ENCODE results near the gene SLC12A7.
"Not testable (repeated sequence)": the region's sequence is repeated elsewhere in the genome, so short reads cannot be mapped to it uniquely, and the experiment has no call there.

Gene SLC12A7

DNA sequence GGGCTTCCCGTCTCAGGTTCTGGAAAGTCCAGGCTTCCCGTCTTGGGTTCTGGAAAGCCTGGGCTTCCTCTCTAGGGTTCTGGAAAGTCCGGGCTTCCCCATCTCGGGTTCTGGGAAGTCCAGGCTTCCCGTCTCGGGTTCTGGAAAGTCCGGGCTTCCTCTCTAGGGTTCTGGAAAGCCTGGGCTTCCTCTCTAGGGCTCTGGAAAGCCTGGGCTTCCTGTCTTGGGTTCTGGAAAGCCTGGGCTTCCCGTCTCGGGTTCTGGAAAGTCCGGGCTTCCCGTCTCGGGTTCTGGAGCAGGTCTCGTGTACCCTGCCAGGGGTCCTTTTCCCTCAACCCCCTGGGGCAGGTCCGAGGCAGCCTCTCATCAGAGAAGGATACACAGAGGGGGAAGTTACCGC, 28.8 kb downstream of the SLC12A7 start:
- WGBS, result 97% methylated on average over 15 of the region's 15 CpGs

GRCh38 chr5:1081519-1081918, 30.3 kb downstream of the SLC12A7 start:
- H3K27me3 ChIP-seq (ENCODE audit: insufficient read depth, low read length), result no peaks in the 10 kb centered on the region
- H3K9me3 ChIP-seq (ENCODE audit: insufficient read depth, low read depth, low read length), result no peaks in the 10 kb centered on the region
- peaks cover 52% of the 10 kb centered on the region for H3K36me3 ChIP-seq (ENCODE audit: insufficient read depth, low read length)
- WGBS, result 96% methylated on average over 26 of the region's 26 CpGs
- H3K27ac ChIP-seq (ENCODE audit: low read depth, low read length), result no peak overlapping the region
- no peak overlapping the region for H3K9ac ChIP-seq (ENCODE audit: low read depth, low read length)
- no peak overlapping the region for H3K4me3 ChIP-seq (ENCODE audit: low read length)
- no peaks in the 10 kb centered on the region for H3K4me1 ChIP-seq (ENCODE audit: insufficient read depth, low read length)

More for the DNA sequence above, 28.8 kb downstream of the SLC12A7 start:
- not testable (repeated sequence) for H3K9ac ChIP-seq (ENCODE audit: low read depth, low read length); H3K4me3 ChIP-seq (ENCODE audit: low read length); H3K27me3 ChIP-seq (ENCODE audit: insufficient read depth, low read length); H3K27ac ChIP-seq (ENCODE audit: low read depth, low read length); H3K4me1 ChIP-seq (ENCODE audit: insufficient read depth, low read length); H3K9me3 ChIP-seq (ENCODE audit: insufficient read depth, low read depth, low read length)
- peaks cover 62% of the 10 kb centered on the region for H3K36me3 ChIP-seq (ENCODE audit: insufficient read depth, low read length)

DNA sequence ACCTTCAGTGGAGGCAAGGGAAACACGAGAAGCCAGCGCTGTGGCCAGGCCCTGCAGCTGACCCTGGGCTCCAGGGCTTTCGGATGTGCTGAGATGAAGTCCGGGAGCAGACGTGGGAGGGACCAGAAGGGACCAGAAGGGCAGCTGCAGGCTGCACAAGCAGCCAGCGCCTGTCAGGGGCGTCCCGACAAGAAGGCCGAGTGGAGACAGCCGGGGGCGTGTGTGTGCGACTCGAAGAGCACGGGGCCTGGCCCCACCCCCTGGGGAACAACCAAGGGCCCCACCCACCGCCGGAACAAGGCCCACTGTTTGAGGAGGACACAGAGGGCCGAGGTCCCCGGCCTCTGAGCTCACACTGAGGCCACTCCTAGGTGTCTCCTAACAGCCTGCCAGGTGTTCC, 31.4 kb downstream of the SLC12A7 start:
- Histone ChIP-seq H3K36me3 (ENCODE audit: insufficient read depth, low read length) (peaks cover 53% of the 10 kb centered on the region), H3K9me3 (ENCODE audit: insufficient read depth, low read depth, low read length) (no peaks in the 10 kb centered on the region), H3K9ac (ENCODE audit: low read depth, low read length) (no peak overlapping the region), H3K4me1 (ENCODE audit: insufficient read depth, low read length) (no peaks in the 10 kb centered on the region), H3K27me3 (ENCODE audit: insufficient read depth, low read length) (no peaks in the 10 kb centered on the region), H3K27ac (ENCODE audit: low read depth, low read length) (no peak overlapping the region), H3K4me3 (ENCODE audit: low read length) (no peak overlapping the region)
- WGBS, result 94% methylated on average over 18 of the region's 18 CpGs

DNA sequence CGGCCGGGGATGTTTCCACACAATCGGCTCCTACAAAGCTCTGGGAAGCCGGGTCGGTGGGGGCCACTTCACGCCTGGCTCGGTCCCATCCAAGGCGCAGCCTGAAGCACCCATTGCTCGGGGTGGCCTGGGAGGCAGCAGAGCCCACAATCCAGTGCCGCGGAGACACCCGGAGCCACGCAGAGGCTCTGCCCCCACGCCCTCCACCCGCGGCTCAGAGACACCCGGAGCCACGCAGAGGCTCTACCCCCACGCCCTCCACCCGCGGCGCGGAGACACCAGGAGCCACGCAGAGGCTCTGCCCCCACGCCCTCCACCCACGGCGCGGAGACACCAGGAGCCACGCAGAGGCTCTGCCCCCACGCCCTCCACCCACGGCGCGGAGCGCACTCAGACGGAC, 31.9 kb downstream of the SLC12A7 start:
- Histone ChIP-seq H3K27ac (ENCODE audit: low read depth, low read length) (no peak overlapping the region), H3K9ac (ENCODE audit: low read depth, low read length) (no peak overlapping the region), H3K4me1 (ENCODE audit: insufficient read depth, low read length) (no peaks in the 10 kb centered on the region), H3K9me3 (ENCODE audit: insufficient read depth, low read depth, low read length) (no peaks in the 10 kb centered on the region), H3K36me3 (ENCODE audit: insufficient read depth, low read length) (peaks cover 54% of the 10 kb centered on the region), H3K27me3 (ENCODE audit: insufficient read depth, low read length) (no peaks in the 10 kb centered on the region), H3K4me3 (ENCODE audit: low read length) (no peak overlapping the region)
- WGBS, result 96% methylated on average over 30 of the region's 35 CpGs

GRCh38 chr5:1079486-1079885, 32.4 kb downstream of the SLC12A7 start:
- Histone ChIP-seq H3K27me3 (ENCODE audit: insufficient read depth, low read length) (no peaks in the 10 kb centered on the region), H3K4me3 (ENCODE audit: low read length) (no peak overlapping the region), H3K9me3 (ENCODE audit: insufficient read depth, low read depth, low read length) (no peaks in the 10 kb centered on the region), H3K36me3 (ENCODE audit: insufficient read depth, low read length) (peaks cover 54% of the 10 kb centered on the region), H3K9ac (ENCODE audit: low read depth, low read length) (no peak overlapping the region), H3K27ac (ENCODE audit: low read depth, low read length) (no peak overlapping the region), H3K4me1 (ENCODE audit: insufficient read depth, low read length) (no peaks in the 10 kb centered on the region)
- WGBS, result 94% methylated on average over 18 of the region's 18 CpGs

DNA sequence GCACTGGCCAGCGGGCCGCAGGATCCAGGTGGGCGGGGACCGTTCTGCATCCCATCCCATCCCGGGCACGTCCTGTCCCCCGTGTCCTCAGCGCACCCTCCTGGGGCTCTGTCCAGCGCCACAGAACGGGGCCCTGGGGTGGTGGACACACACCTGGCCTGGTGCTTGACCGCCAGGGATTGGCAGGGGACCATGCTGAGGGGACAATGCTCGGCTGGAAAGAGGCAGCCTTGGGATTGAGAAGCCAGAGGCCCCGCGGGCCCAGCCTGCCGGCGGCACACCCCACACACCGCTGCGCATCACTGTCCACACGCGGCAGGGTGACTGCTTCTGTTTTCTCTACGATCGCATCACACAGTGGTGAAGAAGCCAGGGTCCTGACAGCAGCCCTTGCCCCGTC, 33.0 kb downstream of the SLC12A7 start:
- 96% methylated on average over 23 of the region's 23 CpGs for WGBS
- no peaks in the 10 kb centered on the region for H3K9me3 ChIP-seq (ENCODE audit: insufficient read depth, low read depth, low read length)
- H3K27me3 ChIP-seq (ENCODE audit: insufficient read depth, low read length), result no peaks in the 10 kb centered on the region
- no peaks in the 10 kb centered on the region for H3K4me1 ChIP-seq (ENCODE audit: insufficient read depth, low read length)
- H3K36me3 ChIP-seq (ENCODE audit: insufficient read depth, low read length), result peaks cover 53% of the 10 kb centered on the region
- H3K27ac ChIP-seq (ENCODE audit: low read depth, low read length), result no peak overlapping the region
- no peak overlapping the region for H3K9ac ChIP-seq (ENCODE audit: low read depth, low read length)
- H3K4me3 ChIP-seq (ENCODE audit: low read length), result no peak overlapping the region

- peaks cover 54% of the 10 kb centered on the region for H3K36me3 ChIP-seq (ENCODE audit: insufficient read depth, low read length)
- no peak overlapping the region for H3K9ac ChIP-seq (ENCODE audit: low read depth, low read length)
- 96% methylated on average over 13 of the region's 13 CpGs for WGBS
Measured at GRCh38 chr5:1078206-1078605, 33.7 kb downstream of the SLC12A7 start.

DNA sequence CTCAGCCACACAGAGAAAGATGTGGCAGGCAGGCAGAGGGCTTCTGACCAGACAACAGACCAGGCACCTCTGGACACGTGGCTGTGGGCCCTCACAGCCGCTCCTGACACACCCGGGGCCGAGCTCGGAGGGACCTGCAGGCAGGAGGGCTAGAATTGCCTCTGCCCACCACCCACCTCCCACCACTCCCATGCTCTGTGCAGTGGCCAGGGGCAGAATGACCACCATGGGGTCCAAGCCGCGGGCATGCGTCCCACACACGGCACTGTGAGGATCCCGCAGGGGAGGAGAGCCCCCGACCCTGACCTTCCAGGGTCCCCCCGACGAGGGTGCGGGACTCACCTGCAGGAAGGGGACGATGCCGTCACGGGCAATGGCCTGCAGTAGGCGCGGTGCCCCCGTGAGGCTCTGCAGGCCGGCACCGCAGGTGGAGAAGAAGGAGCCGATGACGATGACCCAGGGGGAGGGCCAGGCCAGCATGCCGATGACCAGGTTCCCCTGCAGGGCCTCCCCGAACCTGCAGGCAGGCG, 34.3 kb downstream of the SLC12A7 start:
- no peak overlapping the region for H3K27ac ChIP-seq (ENCODE audit: low read depth, low read length)
- H3K27me3 ChIP-seq (ENCODE audit: insufficient read depth, low read length), result no peaks in the 10 kb centered on the region
- H3K9ac ChIP-seq (ENCODE audit: low read depth, low read length), result no peak overlapping the region
- no peak overlapping the region for H3K4me3 ChIP-seq (ENCODE audit: low read length)
- no peaks in the 10 kb centered on the region for H3K4me1 ChIP-seq (ENCODE audit: insufficient read depth, low read length)
- H3K9me3 ChIP-seq (ENCODE audit: insufficient read depth, low read depth, low read length), result no peaks in the 10 kb centered on the region
- WGBS, result 95% methylated on average over 27 of the region's 27 CpGs
- peaks cover 52% of the 10 kb centered on the region for H3K36me3 ChIP-seq (ENCODE audit: insufficient read depth, low read length)

More at GRCh38 chr5:1078206-1078605, 33.7 kb downstream of the SLC12A7 start:
- Histone ChIP-seq H3K27me3 (ENCODE audit: insufficient read depth, low read length) (no peaks in the 10 kb centered on the region), H3K4me1 (ENCODE audit: insufficient read depth, low read length) (no peaks in the 10 kb centered on the region), H3K27ac (ENCODE audit: low read depth, low read length) (no peak overlapping the region), H3K4me3 (ENCODE audit: low read length) (no peak overlapping the region), H3K9me3 (ENCODE audit: insufficient read depth, low read depth, low read length) (no peaks in the 10 kb centered on the region)

DNA sequence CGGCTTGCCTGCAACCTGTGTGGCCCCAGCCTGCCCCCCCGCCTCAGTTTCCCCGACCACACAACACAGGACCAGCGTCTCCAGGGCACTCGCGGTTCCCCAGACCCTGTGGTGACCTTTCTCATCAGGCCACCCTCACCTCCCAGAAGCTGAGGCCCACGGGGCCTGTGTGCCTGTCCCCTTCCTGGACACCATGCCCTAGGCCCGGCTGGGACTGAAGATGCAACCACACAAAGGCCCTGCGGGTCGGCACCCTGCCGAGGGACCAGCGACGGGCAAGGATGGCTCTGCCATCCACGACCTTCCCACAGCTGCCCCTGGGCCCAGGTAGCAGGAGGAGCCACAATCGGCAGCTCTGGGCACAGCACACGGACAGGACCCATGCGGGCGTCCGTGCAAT, 34.8 kb downstream of the SLC12A7 start:
- Histone ChIP-seq H3K27me3 (ENCODE audit: insufficient read depth, low read length) (no peaks in the 10 kb centered on the region), H3K4me3 (ENCODE audit: low read length) (no peak overlapping the region), H3K9me3 (ENCODE audit: insufficient read depth, low read depth, low read length) (no peaks in the 10 kb centered on the region), H3K4me1 (ENCODE audit: insufficient read depth, low read length) (no peaks in the 10 kb centered on the region), H3K27ac (ENCODE audit: low read depth, low read length) (no peak overlapping the region), H3K9ac (ENCODE audit: low read depth, low read length) (no peak overlapping the region), H3K36me3 (ENCODE audit: insufficient read depth, low read length) (peaks cover 52% of the 10 kb centered on the region)
- 92% methylated on average over 19 of the region's 19 CpGs for WGBS

GRCh38 chr5:1076406-1076805, 35.5 kb downstream of the SLC12A7 start:
- H3K27ac ChIP-seq (ENCODE audit: low read depth, low read length), result no peak overlapping the region
- H3K36me3 ChIP-seq (ENCODE audit: insufficient read depth, low read length), result peaks cover 47% of the 10 kb centered on the region
- WGBS, result 95% methylated on average over 17 of the region's 17 CpGs
- H3K9ac ChIP-seq (ENCODE audit: low read depth, low read length), result no peak overlapping the region
- no peaks in the 10 kb centered on the region for H3K4me1 ChIP-seq (ENCODE audit: insufficient read depth, low read length)
- no peaks in the 10 kb centered on the region for H3K27me3 ChIP-seq (ENCODE audit: insufficient read depth, low read length)
- no peak overlapping the region for H3K4me3 ChIP-seq (ENCODE audit: low read length)
- no peaks in the 10 kb centered on the region for H3K9me3 ChIP-seq (ENCODE audit: insufficient read depth, low read depth, low read length)

- H3K4me1 ChIP-seq (ENCODE audit: insufficient read depth, low read length), result no peaks in the 10 kb centered on the region
- no peak overlapping the region for H3K9ac ChIP-seq (ENCODE audit: low read depth, low read length)
- 96% methylated on average over 17 of the region's 17 CpGs for WGBS
- H3K4me3 ChIP-seq (ENCODE audit: low read length), result no peak overlapping the region
- no peaks in the 10 kb centered on the region for H3K9me3 ChIP-seq (ENCODE audit: insufficient read depth, low read depth, low read length)
- H3K27me3 ChIP-seq (ENCODE audit: insufficient read depth, low read length), result no peaks in the 10 kb centered on the region
- no peak overlapping the region for H3K27ac ChIP-seq (ENCODE audit: low read depth, low read length)
- peaks cover 43% of the 10 kb centered on the region for H3K36me3 ChIP-seq (ENCODE audit: insufficient read depth, low read length)
Measured at GRCh38 chr5:1075931-1076330, 35.9 kb downstream of the SLC12A7 start.

GRCh38 chr5:1075555-1075881, 36.3 kb downstream of the SLC12A7 start:
- H3K4me3 ChIP-seq (ENCODE audit: low read length), result no peak overlapping the region
- peaks cover 41% of the 10 kb centered on the region for H3K36me3 ChIP-seq (ENCODE audit: insufficient read depth, low read length)
- no peak overlapping the region for H3K9ac ChIP-seq (ENCODE audit: low read depth, low read length)
- 93% methylated on average over 10 of the region's 10 CpGs for WGBS
- no peaks in the 10 kb centered on the region for H3K27me3 ChIP-seq (ENCODE audit: insufficient read depth, low read length)
- H3K9me3 ChIP-seq (ENCODE audit: insufficient read depth, low read depth, low read length), result no peaks in the 10 kb centered on the region
- no peaks in the 10 kb centered on the region for H3K4me1 ChIP-seq (ENCODE audit: insufficient read depth, low read length)
- no peak overlapping the region for H3K27ac ChIP-seq (ENCODE audit: low read depth, low read length)

Data from HUES64 (cell line).